Progenitor cell of endocrine pancreas (in vitro differentiated cells): ENCODE results near the gene NCOA1. TPM values are rescaled to one million over a fixed set of nuclear protein-coding genes. Genes with fewer than 3 reads are reported as not detected.

Source experiments
- DNase-seq: peaks from one replicate; pipeline ENCODE4 v3.0.0; 2021; ENCODE audit warnings: low spot score; ENCODE audit not compliant: unreplicated experiment
- H3K27ac Mint-ChIP-seq: 2 replicates; pipeline ENCODE4 v1.8.0; 2021; ENCODE audit warnings: mild to moderate bottlenecking, moderate library complexity, mixed read lengths
- H3K27me3 Mint-ChIP-seq: 2 replicates; pipeline ENCODE4 v1.8.0; 2021; ENCODE audit warnings: mixed read lengths
- H3K36me3 Mint-ChIP-seq: 2 replicates; pipeline ENCODE4 v1.8.0; 2022; ENCODE audit warnings: mixed read lengths; ENCODE audit not compliant: insufficient read depth
- H3K4me1 Mint-ChIP-seq: 2 replicates; pipeline ENCODE4 v1.8.0; 2021; ENCODE audit warnings: low read depth, mixed read lengths
- H3K4me3 Mint-ChIP-seq: 2 replicates; pipeline ENCODE4 v1.8.0; 2021; ENCODE audit warnings: low read depth, mild to moderate bottlenecking, moderate library complexity, mixed read lengths
- H3K9me3 Mint-ChIP-seq: 2 replicates; pipeline ENCODE4 v1.8.0; 2021; ENCODE audit warnings: low read depth, mixed read lengths
- CTCF ChIP-seq: fragments of 200-600 bp; sonication (generic); IDR thresholded peaks from one replicate; pipeline ENCODE4 v1.5.0; 2021; ENCODE audit warnings: antibody characterized with exemption, mild to moderate bottlenecking; ENCODE audit not compliant: unreplicated experiment
- total RNA-seq: library from RNA; stranded (reverse); gene quantifications from 2 replicates; pipeline ENCODE4 v1.2.1, GENCODE V29; 2021

The NCOA1 gene
- total RNA-seq, 1 donor from 2014 or later, result 32.3 TPM

GRCh38 chr2:24453379-24454073 lies 37.5 kb upstream of the NCOA1 start:
- Mint-ChIP-seq H3K4me3 (no peak overlapping the region), H3K4me1 (no peaks in the 10 kb centered on the region), H3K27me3 (peaks cover 25% of the 10 kb centered on the region), H3K27ac (no peak overlapping the region), H3K36me3 (no peaks in the 10 kb centered on the region), H3K9me3 (peaks cover 2% of the 10 kb centered on the region)
- no peak for TF ChIP-seq CTCF
- no peak for DNase-seq

GRCh38 chr2:24454294-24454693 lies 36.8 kb upstream of the NCOA1 start:
- peaks cover 29% of the 10 kb centered on the region for H3K27me3 Mint-ChIP-seq
- H3K9me3 Mint-ChIP-seq, result no peaks in the 10 kb centered on the region
- no peaks in the 10 kb centered on the region for H3K36me3 Mint-ChIP-seq
- DNase-seq, result no peak
- H3K4me1 Mint-ChIP-seq, result no peaks in the 10 kb centered on the region
- no peak for TF ChIP-seq CTCF
- H3K27ac Mint-ChIP-seq, result no peak overlapping the region
- no peak overlapping the region for H3K4me3 Mint-ChIP-seq

DNA sequence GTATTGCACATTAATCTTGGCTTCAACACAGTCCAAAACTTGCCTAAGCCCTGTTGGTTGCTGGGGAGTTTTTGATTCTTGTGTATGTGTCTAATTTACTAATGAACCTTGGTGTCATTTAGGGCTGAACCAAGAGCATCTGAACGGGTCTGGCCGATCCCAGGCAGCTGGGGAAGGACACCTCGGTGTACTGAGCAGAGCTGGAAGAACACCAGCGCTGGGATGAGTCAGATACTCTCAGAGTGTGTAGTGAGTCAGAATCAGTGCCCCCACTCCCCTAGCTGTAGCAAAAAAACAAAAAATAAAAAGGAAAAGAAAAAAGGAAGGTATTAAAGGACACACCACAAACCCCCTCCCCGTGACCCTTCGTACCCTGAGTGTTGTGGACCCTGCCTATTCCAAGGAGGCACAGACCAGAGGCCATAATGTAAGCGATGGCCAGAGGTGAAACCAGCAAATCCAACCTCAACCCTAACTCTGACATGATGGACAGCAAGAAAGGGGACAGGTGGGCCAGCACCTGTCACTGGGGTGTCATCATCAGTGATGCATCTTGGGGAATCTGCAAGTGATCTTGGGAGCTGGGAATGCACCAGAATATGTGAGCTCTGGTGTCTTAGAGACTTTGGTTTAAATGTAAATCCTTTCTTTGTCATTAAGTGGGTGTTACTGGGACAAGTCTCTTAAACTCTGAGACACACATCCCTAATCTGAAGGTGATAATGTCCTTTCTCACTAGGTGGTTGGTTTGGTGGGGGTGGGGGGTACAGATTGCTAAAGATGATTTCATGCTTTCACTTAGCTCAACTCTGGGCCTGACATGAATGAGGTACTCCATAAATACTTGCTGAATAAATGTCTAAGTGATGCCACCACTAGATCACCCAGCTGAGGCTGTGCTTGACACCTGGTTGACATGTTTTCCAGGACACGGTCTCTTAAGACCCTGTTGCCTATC lies 34.2 kb upstream of the NCOA1 start:
- H3K27me3 Mint-ChIP-seq, result peaks cover 32% of the 10 kb centered on the region
- no peaks in the 10 kb centered on the region for H3K9me3 Mint-ChIP-seq
- no peak for DNase-seq

GRCh38 chr2:24457696-24458386 lies 33.2 kb upstream of the NCOA1 start:
- TF ChIP-seq CTCF, result no peak
- Mint-ChIP-seq H3K4me1 (no peaks in the 10 kb centered on the region), H3K27me3 (peaks cover 38% of the 10 kb centered on the region), H3K4me3 (no peak overlapping the region), H3K36me3 (no peaks in the 10 kb centered on the region), H3K27ac (no peak overlapping the region), H3K9me3 (no peaks in the 10 kb centered on the region)
- DNase-seq, result no peak

More for the DNA sequence above, 34.2 kb upstream of the NCOA1 start:
- Mint-ChIP-seq H3K27ac (no peak overlapping the region), H3K4me3 (no peak overlapping the region), H3K4me1 (no peaks in the 10 kb centered on the region), H3K36me3 (no peaks in the 10 kb centered on the region)
- no peak for TF ChIP-seq CTCF
